HEK293 (cell line): ENCODE measurements around the gene TMEM51.

Experiments
- HIC1 ChIP-seq: fragments of 450-650 bp; formaldehyde crosslinking; IDR thresholded peaks from 2 replicates; pipeline ENCODE4 v1.5.1; 2016; ENCODE audit warnings: missing biosample characterization, missing genetic modification characterization
- OSR2 ChIP-seq: fragments of 450-650 bp; formaldehyde crosslinking; IDR thresholded peaks from 2 replicates; pipeline ENCODE4 v1.5.1; 2016; ENCODE audit warnings: missing biosample characterization, missing genetic modification characterization
- OVOL3 ChIP-seq: fragments of 450-650 bp; formaldehyde crosslinking; IDR thresholded peaks from 2 replicates; pipeline ENCODE4 v1.5.1; 2016; ENCODE audit warnings: missing biosample characterization, missing genetic modification characterization
- PATZ1 ChIP-seq: fragments of 450-650 bp; formaldehyde crosslinking; IDR thresholded peaks from 2 replicates; pipeline ENCODE4 v1.5.1; 2016; ENCODE audit warnings: missing biosample characterization, missing genetic modification characterization
- PBX3 ChIP-seq: sonication (generic); formaldehyde crosslinking; IDR thresholded peaks from 2 replicates; pipeline ENCODE4 v1.8.1; 2022; ENCODE audit warnings: mild to moderate bottlenecking, moderate library complexity, missing genetic modification reagents
- PRDM1 ChIP-seq: fragments of 450-650 bp; formaldehyde crosslinking; IDR thresholded peaks from 2 replicates; pipeline ENCODE4; 2016; ENCODE audit warnings: missing biosample characterization, missing genetic modification characterization
- SP2 ChIP-seq: fragments of 450-650 bp; formaldehyde crosslinking; IDR thresholded peaks from 2 replicates; pipeline ENCODE4 v1.5.1; 2016; ENCODE audit warnings: missing biosample characterization, missing genetic modification characterization
- SP3 ChIP-seq: fragments of 450-650 bp; formaldehyde crosslinking; IDR thresholded peaks from 2 replicates; pipeline ENCODE4 v1.5.1; 2016; ENCODE audit warnings: missing biosample characterization, missing genetic modification characterization
- TRIM28 ChIP-seq: IDR thresholded peaks from 2 replicates; pipeline ENCODE4 v1.6.1; 2011; ENCODE audit warnings: low read length, control low read depth, borderline replicate concordance
- YY2 ChIP-seq: fragments of 450-650 bp; formaldehyde crosslinking; IDR thresholded peaks from 2 replicates; pipeline ENCODE4 v1.5.1; 2016; ENCODE audit warnings: missing biosample characterization, missing genetic modification characterization
- ZBTB20 ChIP-seq: fragments of 450-650 bp; formaldehyde crosslinking; IDR thresholded peaks from 2 replicates; pipeline ENCODE4 v1.5.1; 2016; ENCODE audit warnings: missing biosample characterization, missing genetic modification characterization
- ZBTB6 ChIP-seq: fragments of 450-650 bp; formaldehyde crosslinking; IDR thresholded peaks from 2 replicates; pipeline ENCODE4 v1.5.1; 2017; ENCODE audit warnings: missing biosample characterization, missing genetic modification characterization
- ZBTB7A ChIP-seq: fragments of 450-650 bp; formaldehyde crosslinking; IDR thresholded peaks from 2 replicates; pipeline ENCODE4 v1.5.1; 2016; ENCODE audit warnings: low read depth, missing biosample characterization, missing genetic modification characterization
- ZFP3 ChIP-seq: fragments of 450-650 bp; formaldehyde crosslinking; IDR thresholded peaks from 2 replicates; pipeline ENCODE4 v1.5.1; 2016; ENCODE audit warnings: low read depth, missing biosample characterization, missing genetic modification characterization
- ZFP37 ChIP-seq: fragments of 450-650 bp; formaldehyde crosslinking; IDR thresholded peaks from 2 replicates; pipeline ENCODE4 v1.5.1; 2016; ENCODE audit warnings: missing biosample characterization, missing genetic modification characterization
- ZNF114 ChIP-seq: fragments of 450-650 bp; formaldehyde crosslinking; IDR thresholded peaks from 2 replicates; pipeline ENCODE4 v1.5.0; 2017; ENCODE audit warnings: missing biosample characterization, missing genetic modification characterization
- ZNF132 ChIP-seq: fragments of 450-650 bp; formaldehyde crosslinking; IDR thresholded peaks from 2 replicates; pipeline ENCODE4 v1.5.1; 2017; ENCODE audit warnings: missing biosample characterization, missing genetic modification characterization, borderline replicate concordance
- ZNF138 ChIP-seq: fragments of 450-650 bp; formaldehyde crosslinking; IDR thresholded peaks from 2 replicates; pipeline ENCODE4 v1.5.1; 2016; ENCODE audit warnings: missing biosample characterization, missing genetic modification characterization, borderline replicate concordance
- ZNF157 ChIP-seq: fragments of 450-650 bp; formaldehyde crosslinking; IDR thresholded peaks from 2 replicates; pipeline ENCODE4 v1.5.1; 2016; ENCODE audit warnings: missing biosample characterization, missing genetic modification characterization
- ZNF169 ChIP-seq: fragments of 450-650 bp; formaldehyde crosslinking; IDR thresholded peaks from 2 replicates; pipeline ENCODE4 v1.5.1; 2016; ENCODE audit warnings: missing biosample characterization, missing genetic modification characterization
- ZNF184 ChIP-seq: fragments of 450-650 bp; IDR thresholded peaks from 2 replicates; pipeline ENCODE4 v1.5.1; 2018; ENCODE audit warnings: missing biosample characterization, mild to moderate bottlenecking, missing genetic modification characterization
- ZNF223 ChIP-seq: fragments of 450-650 bp; formaldehyde crosslinking; IDR thresholded peaks from 2 replicates; pipeline ENCODE4 v1.5.1; 2016; ENCODE audit warnings: missing biosample characterization, missing genetic modification characterization
- ZNF426 ChIP-seq: fragments of 450-650 bp; formaldehyde crosslinking; IDR thresholded peaks from 2 replicates; pipeline ENCODE4 v1.5.1; 2017; ENCODE audit warnings: missing biosample characterization, missing genetic modification characterization, mild to moderate bottlenecking, inconsistent platforms, moderate library complexity
- ZNF529 ChIP-seq: fragments of 450-650 bp; formaldehyde crosslinking; IDR thresholded peaks from 2 replicates; pipeline ENCODE4 v1.5.1; 2017; ENCODE audit warnings: missing genetic modification characterization, missing biosample characterization; ENCODE audit not compliant: insufficient replicate concordance
- ZNF692 ChIP-seq: fragments of 450-650 bp; formaldehyde crosslinking; IDR thresholded peaks from 2 replicates; pipeline ENCODE4 v1.5.1; 2016; ENCODE audit warnings: missing biosample characterization, missing genetic modification characterization
- ZNF701 ChIP-seq: fragments of 450-650 bp; formaldehyde crosslinking; IDR thresholded peaks from 2 replicates; pipeline ENCODE4 v1.5.1; 2016; ENCODE audit warnings: missing biosample characterization, missing genetic modification characterization
- ZNF830 ChIP-seq: fragments of 450-650 bp; IDR thresholded peaks from 2 replicates; pipeline ENCODE4 v1.5.0; 2018; ENCODE audit warnings: missing biosample characterization, missing genetic modification characterization, low read depth, mild to moderate bottlenecking, moderate library complexity
- ZXDB ChIP-seq: fragments of 450-650 bp; formaldehyde crosslinking; IDR thresholded peaks from 2 replicates; pipeline ENCODE4 v1.5.1; 2016; ENCODE audit warnings: missing biosample characterization, missing genetic modification characterization
- TF ChIP-seq, protein P1 (sequence below): fragments of 450-650 bp; formaldehyde crosslinking; IDR thresholded peaks from 2 replicates; pipeline ENCODE4 v1.5.1; 2016; ENCODE audit warnings: missing biosample characterization, missing genetic modification characterization
- TF ChIP-seq, protein P2 (sequence below): fragments of 450-650 bp; IDR thresholded peaks from 2 replicates; pipeline ENCODE4 v1.5.1; 2018; ENCODE audit warnings: missing biosample characterization, mild to moderate bottlenecking, missing genetic modification characterization

Gene TMEM51

DNA sequence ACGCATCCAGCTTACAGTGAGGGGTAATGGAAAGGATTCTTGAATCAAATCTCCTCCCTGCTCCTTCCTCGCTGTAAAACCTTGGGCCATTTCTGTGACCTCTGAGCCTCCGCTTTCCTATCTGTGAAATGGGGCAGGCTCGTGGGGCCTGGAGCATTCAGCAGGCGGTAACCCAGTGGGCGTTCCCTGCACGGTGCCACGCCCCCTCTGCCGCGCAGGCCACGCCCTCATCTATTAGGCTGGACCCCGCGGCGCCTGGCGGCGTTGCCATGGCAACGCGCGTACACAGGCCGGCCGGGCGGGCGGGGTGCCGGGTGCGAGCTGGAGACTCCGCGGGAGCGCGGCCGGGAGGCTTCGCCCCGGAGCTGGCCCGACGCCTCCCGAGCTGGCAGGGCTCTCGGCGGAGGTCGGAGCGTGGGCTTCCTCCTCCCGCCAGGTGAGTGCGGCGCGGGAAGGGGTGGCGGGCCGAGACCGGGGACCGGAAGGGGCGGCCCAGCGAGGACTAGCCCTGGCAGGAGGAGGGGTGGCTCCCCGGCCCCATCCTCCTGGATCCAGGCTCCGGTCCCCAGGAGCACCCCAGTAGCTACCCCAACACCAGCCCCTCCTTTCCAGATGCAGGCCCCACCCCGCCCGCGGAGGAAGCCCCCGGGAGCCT is 93.5 kb downstream of the TMEM51 start, which contains the start of gene FHAD1 (continued):
- TF ChIP-seq ZNF426 (tag by site-specific recombination) (no peak), ZNF169 (no peak), ZFP37 (tag by site-specific recombination) (no peak), ZNF184 (tag by site-specific recombination) (no peak), ZNF830 (tag by site-specific recombination) (no peak), ZFP3 (no peak), SP3 (tag by site-specific recombination) (peak; percentile 77), OVOL3 (tag by site-specific recombination) (no peak), TRIM28 (no peak), ZNF114 (tag by site-specific recombination) (no peak), PRDM1 (no peak), ZNF692 (tag by site-specific recombination) (0 out of 2 replicates have a peak, but pooled peaks have one; percentile 13), OSR2 (tag by site-specific recombination) (no peak), ZXDB (tag by site-specific recombination) (no peak), PBX3 (no peak), PATZ1 (tag by site-specific recombination) (peak; percentile 57), ZBTB6 (tag by site-specific recombination) (no peak), SP2 (peak; percentile 58), ZBTB20 (tag by site-specific recombination) (no peak), ZNF157 (tag by site-specific recombination) (no peak), ZNF138 (tag by site-specific recombination) (no peak), ZNF132 (tag by site-specific recombination) (no peak), ZNF223 (tag by site-specific recombination) (no peak), HIC1 (tag by site-specific recombination) (no peak), ZNF701 (tag by site-specific recombination) (no peak), ZBTB7A (tag by site-specific recombination) (no peak), ZNF529 (tag by site-specific recombination) (no peak), YY2 (no peak)
- TF ChIP-seq, protein P1, sequence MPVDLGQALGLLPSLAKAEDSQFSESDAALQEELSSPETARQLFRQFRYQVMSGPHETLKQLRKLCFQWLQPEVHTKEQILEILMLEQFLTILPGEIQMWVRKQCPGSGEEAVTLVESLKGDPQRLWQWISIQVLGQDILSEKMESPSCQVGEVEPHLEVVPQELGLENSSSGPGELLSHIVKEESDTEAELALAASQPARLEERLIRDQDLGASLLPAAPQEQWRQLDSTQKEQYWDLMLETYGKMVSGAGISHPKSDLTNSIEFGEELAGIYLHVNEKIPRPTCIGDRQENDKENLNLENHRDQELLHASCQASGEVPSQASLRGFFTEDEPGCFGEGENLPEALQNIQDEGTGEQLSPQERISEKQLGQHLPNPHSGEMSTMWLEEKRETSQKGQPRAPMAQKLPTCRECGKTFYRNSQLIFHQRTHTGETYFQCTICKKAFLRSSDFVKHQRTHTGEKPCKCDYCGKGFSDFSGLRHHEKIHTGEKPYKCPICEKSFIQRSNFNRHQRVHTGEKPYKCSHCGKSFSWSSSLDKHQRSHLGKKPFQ (tag by site-specific recombination) = no peak
- TF ChIP-seq, protein P2, sequence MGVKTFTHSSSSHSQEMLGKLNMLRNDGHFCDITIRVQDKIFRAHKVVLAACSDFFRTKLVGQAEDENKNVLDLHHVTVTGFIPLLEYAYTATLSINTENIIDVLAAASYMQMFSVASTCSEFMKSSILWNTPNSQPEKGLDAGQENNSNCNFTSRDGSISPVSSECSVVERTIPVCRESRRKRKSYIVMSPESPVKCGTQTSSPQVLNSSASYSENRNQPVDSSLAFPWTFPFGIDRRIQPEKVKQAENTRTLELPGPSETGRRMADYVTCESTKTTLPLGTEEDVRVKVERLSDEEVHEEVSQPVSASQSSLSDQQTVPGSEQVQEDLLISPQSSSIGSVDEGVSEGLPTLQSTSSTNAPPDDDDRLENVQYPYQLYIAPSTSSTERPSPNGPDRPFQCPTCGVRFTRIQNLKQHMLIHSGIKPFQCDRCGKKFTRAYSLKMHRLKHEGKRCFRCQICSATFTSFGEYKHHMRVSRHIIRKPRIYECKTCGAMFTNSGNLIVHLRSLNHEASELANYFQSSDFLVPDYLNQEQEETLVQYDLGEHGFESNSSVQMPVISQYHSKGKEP = no peak
